ENCODE data around the gene SNED1.
"Not testable (repeated sequence)": the region's sequence is repeated elsewhere in the genome, so short reads cannot be mapped to it uniquely, and the experiment has no call there.

The SNED1 gene

DNA sequence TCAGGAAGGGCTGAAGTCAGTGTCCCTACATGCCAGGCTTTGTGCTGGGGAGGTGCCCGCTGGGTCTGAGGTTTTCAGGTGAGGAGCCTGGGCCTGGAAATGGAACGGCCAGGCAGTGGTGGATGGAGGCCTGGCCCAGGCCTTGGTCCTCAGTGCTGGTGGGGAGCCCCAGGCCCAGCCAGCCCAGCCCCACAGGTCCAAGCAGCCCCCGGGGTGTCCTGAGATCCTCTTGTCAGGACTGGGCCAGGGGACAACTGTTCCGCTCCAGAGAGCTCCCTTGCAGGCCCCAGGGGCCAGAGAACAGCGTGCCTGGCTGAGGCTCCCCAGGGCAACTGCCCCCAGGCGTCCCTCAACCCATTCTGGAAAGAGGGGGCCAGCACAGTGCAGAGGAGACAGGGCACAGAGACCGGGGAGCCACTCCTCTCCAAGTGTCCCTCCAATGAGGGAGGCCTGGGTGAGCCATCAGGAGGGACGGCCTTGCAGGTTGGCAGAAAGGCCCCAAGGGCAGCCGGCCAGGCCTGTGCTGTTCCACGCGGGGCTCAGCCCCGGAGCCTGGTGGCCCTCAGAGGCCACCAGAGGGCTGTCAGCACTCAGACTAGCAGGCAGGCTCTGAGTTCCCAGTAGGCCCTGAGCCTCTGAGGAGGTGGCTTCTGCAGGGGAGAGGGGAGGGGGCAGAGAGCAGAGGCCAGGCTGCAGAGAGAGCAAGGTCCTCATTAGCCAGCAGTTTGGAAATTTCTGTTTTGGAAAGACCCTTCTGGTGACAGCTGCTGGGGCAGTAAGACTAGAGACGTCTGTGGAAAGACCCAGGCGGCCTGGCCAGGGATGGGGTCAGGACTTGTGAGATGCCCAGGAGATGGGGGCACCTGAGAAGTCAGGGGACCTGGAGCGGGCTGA is 29.4 kb upstream of the SNED1 start:
- H3K36me3 ChIP-seq (ENCODE audit: control insufficient read depth, insufficient read depth, low read length) = no peaks in the 10 kb centered on the region
- H3K4me3 ChIP-seq (ENCODE audit: low read depth, low read length) = no peak overlapping the region
- no peaks in the 10 kb centered on the region for H3K27me3 ChIP-seq (ENCODE audit: control insufficient read depth, insufficient read depth, low read length)
- H3K9me3 ChIP-seq (ENCODE audit: control insufficient read depth, insufficient read depth, low read length) = no peaks in the 10 kb centered on the region
- H3K4me1 ChIP-seq (ENCODE audit: control insufficient read depth, insufficient read depth, low read length) = no peaks in the 10 kb centered on the region
- no peak overlapping the region for H3K9ac ChIP-seq (ENCODE audit: low read depth, low read length)

DNA sequence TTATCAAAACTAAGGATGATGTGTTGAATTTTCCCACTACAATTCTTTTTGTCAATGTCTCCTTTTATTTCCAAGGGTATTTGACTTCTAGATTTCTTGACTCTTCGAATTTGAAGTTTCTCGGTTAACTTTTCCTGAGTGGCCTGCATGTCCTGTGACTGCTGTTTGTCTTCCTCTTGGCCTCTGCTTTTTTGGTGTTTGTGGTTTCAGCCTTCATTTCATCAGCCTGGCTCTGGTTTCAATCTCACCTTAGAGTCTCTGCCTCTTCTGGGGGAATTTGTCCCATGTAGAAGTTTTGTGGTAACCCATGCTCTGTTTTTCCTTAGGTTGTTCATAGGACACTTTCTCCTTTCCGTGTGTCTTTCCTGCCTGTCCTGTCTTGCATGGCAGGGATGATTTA is 28.3 kb upstream of the SNED1 start:
- Histone ChIP-seq H3K27me3 (ENCODE audit: control insufficient read depth, insufficient read depth, low read length) (no peaks in the 10 kb centered on the region), H3K9ac (ENCODE audit: low read depth, low read length) (no peak overlapping the region), H3K4me3 (ENCODE audit: low read depth, low read length) (no peak overlapping the region), H3K36me3 (ENCODE audit: control insufficient read depth, insufficient read depth, low read length) (no peaks in the 10 kb centered on the region), H3K4me1 (ENCODE audit: control insufficient read depth, insufficient read depth, low read length) (no peaks in the 10 kb centered on the region), H3K9me3 (ENCODE audit: control insufficient read depth, insufficient read depth, low read length) (no peaks in the 10 kb centered on the region)

DNA sequence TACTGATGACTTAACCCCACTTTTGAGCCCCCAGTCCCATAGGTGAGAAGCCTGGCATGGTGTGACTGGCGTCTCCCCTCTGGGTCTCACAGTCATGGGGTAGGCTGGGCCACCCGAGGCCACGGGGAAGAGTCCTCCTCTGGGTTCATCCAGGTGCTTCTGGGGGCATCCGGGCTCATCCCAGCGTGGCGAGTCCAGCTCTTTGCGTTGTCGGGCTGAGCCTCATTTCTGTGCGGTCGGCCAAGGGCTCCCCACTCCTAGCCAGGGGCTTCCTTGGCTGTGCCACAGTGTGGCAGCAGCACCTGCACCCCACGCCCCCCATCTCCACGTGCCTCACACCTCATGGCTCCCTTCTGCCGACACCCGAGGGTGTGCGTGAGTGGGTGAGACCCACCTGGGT is 27.6 kb upstream of the SNED1 start:
- no peaks in the 10 kb centered on the region for H3K36me3 ChIP-seq (ENCODE audit: control insufficient read depth, insufficient read depth, low read length)
- H3K9ac ChIP-seq (ENCODE audit: low read depth, low read length) = no peak overlapping the region
- H3K27me3 ChIP-seq (ENCODE audit: control insufficient read depth, insufficient read depth, low read length) = no peaks in the 10 kb centered on the region
- no peaks in the 10 kb centered on the region for H3K9me3 ChIP-seq (ENCODE audit: control insufficient read depth, insufficient read depth, low read length)
- no peaks in the 10 kb centered on the region for H3K4me1 ChIP-seq (ENCODE audit: control insufficient read depth, insufficient read depth, low read length)
- H3K4me3 ChIP-seq (ENCODE audit: low read depth, low read length) = no peak overlapping the region

DNA sequence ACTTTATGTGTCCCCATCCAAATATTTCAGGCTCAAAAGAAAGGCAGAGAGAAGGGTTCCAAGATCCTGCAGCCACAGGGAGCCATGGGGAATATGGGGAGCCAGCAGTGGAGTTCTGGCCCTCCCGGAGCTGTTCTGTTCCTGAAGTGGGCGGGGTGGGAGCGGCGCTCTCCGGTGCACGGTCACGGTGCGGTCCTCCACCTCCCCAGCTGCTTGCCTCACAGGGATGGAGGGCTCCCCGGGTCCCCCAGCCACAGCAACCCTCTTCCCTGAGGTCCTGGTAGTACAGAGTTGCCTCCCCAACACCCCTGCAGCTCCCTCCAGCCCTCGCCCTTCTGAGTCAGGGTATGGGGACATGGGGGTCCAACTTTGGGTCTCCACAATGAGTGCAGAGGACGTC is 26.2 kb upstream of the SNED1 start:
- Histone ChIP-seq H3K36me3 (ENCODE audit: control insufficient read depth, insufficient read depth, low read length) (no peaks in the 10 kb centered on the region), H3K27me3 (ENCODE audit: control insufficient read depth, insufficient read depth, low read length) (no peaks in the 10 kb centered on the region), H3K4me3 (ENCODE audit: low read depth, low read length) (no peak overlapping the region), H3K9me3 (ENCODE audit: control insufficient read depth, insufficient read depth, low read length) (no peaks in the 10 kb centered on the region), H3K4me1 (ENCODE audit: control insufficient read depth, insufficient read depth, low read length) (no peaks in the 10 kb centered on the region), H3K9ac (ENCODE audit: low read depth, low read length) (no peak overlapping the region)

DNA sequence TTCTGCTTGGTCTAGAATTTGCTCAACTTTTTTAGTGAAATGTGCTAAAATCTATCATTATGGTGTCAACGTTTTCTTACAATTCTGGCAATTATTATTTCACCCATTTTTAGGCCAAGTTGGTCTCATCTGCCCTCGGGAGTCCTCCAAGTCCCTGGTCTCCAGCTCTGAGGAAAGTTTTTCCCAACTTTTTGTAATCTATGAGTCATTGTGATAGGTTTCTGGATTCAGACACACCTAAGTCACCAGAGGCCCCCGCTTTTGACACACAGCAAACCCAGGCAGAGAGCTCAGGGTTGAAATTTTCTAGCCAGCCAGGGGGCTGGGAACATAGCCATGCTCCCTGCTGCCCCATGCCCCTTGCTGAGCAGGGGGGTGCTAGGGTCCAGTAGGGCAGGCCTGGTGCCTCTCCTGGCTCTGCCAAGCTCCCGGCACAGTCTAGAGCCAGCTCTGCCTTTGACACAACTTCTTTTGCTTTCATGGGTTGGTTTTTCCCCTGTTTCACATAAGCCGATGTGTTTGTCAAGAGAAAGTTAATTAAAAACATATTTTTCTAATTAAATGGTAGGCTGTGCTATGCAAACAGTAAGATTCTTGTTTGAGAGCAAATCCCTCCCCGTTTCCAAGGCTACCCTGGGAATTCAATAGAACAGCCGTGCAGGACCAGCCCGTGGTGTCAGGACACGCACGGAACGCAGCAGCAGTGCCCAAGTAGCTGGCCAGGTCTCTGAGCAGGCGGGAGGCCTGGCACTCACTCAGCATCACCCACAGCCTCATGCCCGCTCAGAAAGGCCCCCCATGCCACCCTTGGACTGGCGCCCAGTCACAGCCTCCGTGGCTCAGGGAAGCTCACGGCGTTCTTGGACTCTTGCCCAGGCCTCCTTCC is 25.5 kb upstream of the SNED1 start:
- H3K9ac ChIP-seq (ENCODE audit: low read depth, low read length) = no peak overlapping the region

DNA sequence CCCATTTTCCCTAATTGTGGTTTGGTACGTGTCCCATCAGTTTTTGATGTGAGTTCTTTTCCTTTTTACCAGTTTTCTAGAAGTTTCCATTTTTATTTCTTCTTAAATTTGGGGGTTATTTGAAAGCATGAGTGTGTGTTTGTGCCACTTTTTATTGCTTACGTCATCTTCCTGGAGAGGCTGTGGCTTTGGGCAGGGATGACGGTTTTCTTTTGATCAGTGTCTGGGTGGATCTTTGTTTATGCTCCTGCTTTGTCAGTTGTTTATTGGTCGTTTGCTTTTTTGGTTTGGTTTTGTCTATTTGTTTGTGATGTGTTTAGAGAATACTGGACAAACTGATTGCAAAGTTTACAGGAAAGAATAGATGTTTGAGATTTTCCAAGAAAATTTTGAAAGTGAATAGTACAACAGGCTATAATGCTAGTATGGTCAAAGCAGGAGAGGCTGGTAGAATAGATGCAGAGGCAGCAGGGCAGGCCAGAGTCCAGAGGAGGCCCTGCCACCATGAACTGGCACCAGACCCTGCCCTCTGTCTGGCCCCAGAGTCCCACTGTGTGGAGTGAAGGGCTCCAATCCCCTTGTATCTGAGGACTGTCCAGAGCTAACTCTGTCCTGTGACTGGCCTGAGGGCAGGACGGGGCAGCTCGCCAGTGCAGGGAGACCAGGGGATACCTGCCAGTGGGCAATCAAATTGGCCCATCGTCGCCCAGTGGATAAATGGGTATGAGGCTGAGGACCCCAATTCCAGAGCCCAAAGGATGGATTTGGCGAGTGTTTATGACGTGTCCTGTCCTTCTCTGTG is 23.4 kb upstream of the SNED1 start:
- Histone ChIP-seq H3K9me3 (ENCODE audit: control insufficient read depth, insufficient read depth, low read length) (no peaks in the 10 kb centered on the region), H3K36me3 (ENCODE audit: control insufficient read depth, insufficient read depth, low read length) (no peaks in the 10 kb centered on the region), H3K4me1 (ENCODE audit: control insufficient read depth, insufficient read depth, low read length) (no peaks in the 10 kb centered on the region), H3K9ac (ENCODE audit: low read depth, low read length) (no peak overlapping the region), H3K27me3 (ENCODE audit: control insufficient read depth, insufficient read depth, low read length) (no peaks in the 10 kb centered on the region), H3K4me3 (ENCODE audit: low read depth, low read length) (no peak overlapping the region)

More for the DNA sequence above, 25.5 kb upstream of the SNED1 start:
- Histone ChIP-seq H3K4me3 (ENCODE audit: low read depth, low read length) (no peak overlapping the region), H3K36me3 (ENCODE audit: control insufficient read depth, insufficient read depth, low read length) (no peaks in the 10 kb centered on the region), H3K9me3 (ENCODE audit: control insufficient read depth, insufficient read depth, low read length) (no peaks in the 10 kb centered on the region), H3K27me3 (ENCODE audit: control insufficient read depth, insufficient read depth, low read length) (no peaks in the 10 kb centered on the region), H3K4me1 (ENCODE audit: control insufficient read depth, insufficient read depth, low read length) (no peaks in the 10 kb centered on the region)

DNA sequence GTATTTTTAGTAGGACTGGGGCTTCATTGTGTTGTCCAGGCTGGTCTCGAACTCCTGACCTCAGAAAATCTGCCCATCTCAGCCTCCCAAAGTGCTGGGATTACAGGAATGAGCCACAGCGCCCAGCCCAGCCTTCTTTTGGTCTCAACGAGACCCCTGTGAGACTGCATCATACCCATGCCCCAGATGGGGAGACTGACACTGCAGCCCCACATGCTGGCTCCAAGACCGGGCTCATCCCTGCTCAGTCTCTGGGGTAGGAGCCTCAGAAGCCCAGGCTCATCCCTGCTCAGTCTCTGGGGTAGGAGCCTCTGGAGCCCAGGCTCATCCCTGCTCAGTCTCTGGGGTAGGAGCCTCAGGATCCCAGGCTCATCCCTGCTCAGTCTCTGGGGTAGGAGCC is 22.5 kb upstream of the SNED1 start:
- not testable (repeated sequence) for H3K9me3 ChIP-seq (ENCODE audit: control insufficient read depth, insufficient read depth, low read length); H3K9ac ChIP-seq (ENCODE audit: low read depth, low read length); H3K36me3 ChIP-seq (ENCODE audit: control insufficient read depth, insufficient read depth, low read length); H3K4me3 ChIP-seq (ENCODE audit: low read depth, low read length); H3K4me1 ChIP-seq (ENCODE audit: control insufficient read depth, insufficient read depth, low read length); H3K27me3 ChIP-seq (ENCODE audit: control insufficient read depth, insufficient read depth, low read length)

DNA sequence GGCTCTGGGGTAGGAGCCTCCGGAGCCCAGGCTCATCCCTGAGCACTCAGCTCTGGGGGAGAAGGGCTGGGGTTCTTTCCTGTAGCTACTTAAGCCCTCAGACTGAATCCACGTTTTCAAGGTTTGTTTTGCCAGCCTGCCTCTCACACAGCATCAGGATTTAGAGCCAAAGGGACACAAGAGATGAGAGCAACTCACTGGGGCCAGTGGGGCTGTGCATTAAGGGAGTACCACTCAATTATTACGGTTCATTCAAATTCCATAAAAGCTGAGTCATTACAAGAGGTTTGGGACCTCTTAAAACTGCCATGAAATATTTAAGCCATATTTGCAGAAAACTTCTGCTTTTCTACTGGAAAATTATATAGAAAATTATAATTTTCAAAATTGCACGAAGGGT is 17.1 kb upstream of the SNED1 start:
- Histone ChIP-seq H3K4me1 (ENCODE audit: control insufficient read depth, insufficient read depth, low read length) (no peaks in the 10 kb centered on the region), H3K36me3 (ENCODE audit: control insufficient read depth, insufficient read depth, low read length) (no peaks in the 10 kb centered on the region), H3K4me3 (ENCODE audit: low read depth, low read length) (no peak overlapping the region), H3K9me3 (ENCODE audit: control insufficient read depth, insufficient read depth, low read length) (no peaks in the 10 kb centered on the region), H3K9ac (ENCODE audit: low read depth, low read length) (no peak overlapping the region), H3K27me3 (ENCODE audit: control insufficient read depth, insufficient read depth, low read length) (peaks cover 7% of the 10 kb centered on the region)

DNA sequence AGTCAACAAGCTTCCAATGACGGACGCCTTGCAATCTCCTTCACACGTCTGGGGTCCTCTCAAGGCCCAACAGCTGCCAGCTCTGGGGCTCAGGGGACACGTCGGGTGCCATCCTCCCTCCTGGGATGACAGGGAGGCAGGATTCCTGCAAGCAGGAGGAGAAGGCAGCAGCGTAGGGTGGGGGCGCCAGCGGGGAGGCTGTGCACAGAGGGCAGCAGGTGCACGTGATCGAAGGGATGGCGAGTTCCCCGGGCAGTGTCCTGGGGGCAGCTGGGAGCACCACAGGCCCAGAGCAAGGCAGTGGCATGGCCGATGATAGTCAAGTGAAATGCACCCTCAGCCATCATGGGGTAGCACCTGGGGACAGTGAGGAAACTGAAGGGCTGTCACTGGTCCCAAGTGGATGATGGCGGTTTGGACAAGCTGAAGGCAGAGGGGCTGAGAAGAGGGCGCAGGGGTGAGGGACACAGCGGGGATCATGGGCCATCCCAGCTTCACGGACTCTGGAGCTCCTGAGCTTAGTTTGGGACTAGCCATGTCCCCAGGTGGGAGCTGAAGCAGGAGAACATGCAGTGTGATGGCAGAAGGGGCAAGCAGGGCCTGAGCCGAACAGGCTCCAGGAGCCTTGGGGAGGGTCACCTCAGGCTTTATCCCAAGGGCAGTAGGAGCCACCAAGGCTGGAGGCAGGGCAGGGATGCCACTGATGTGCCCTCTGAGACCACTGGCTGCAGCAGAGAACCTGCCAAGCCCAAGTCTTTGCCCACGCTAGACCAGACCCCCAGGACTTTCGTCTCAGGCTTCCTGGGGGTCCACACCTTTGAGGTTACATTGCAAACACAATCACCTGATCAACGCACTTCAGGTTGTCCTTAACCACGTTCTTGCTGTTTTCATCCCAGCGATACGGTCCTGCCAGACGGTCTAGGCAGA is 16.3 kb upstream of the SNED1 start:
- H3K4me1 ChIP-seq (ENCODE audit: control insufficient read depth, insufficient read depth, low read length) = no peaks in the 10 kb centered on the region
- no peaks in the 10 kb centered on the region for H3K36me3 ChIP-seq (ENCODE audit: control insufficient read depth, insufficient read depth, low read length)
- no peak overlapping the region for H3K9ac ChIP-seq (ENCODE audit: low read depth, low read length)
- no peak overlapping the region for H3K4me3 ChIP-seq (ENCODE audit: low read depth, low read length)
- H3K9me3 ChIP-seq (ENCODE audit: control insufficient read depth, insufficient read depth, low read length) = no peaks in the 10 kb centered on the region
- peaks cover 7% of the 10 kb centered on the region for H3K27me3 ChIP-seq (ENCODE audit: control insufficient read depth, insufficient read depth, low read length)

DNA sequence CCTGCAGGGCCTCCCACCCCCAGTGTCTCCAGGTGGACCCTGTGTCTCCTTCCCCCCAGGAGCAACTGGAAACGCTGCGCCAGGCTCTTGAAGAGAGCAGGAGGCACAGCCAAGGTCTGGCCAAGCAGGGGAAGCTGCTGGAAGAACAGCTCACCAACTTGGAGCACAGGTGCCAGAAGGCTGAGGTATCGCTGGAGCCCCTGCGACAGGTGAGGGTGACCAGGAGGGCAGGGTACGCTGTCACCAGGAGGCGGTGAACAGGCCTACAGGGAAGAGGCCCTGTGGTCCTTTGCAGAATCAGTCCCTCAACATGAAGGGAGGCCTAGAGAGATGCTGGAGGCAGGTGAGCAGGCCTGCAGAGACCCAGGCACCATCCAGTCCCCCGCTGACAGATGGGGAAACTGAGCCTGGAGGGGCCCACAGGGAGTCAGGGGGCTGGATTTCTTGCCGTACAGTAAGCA is 15.6 kb upstream of the SNED1 start:
- no peak overlapping the region for H3K4me3 ChIP-seq (ENCODE audit: low read depth, low read length)
- no peak overlapping the region for H3K9ac ChIP-seq (ENCODE audit: low read depth, low read length)
- H3K4me1 ChIP-seq (ENCODE audit: control insufficient read depth, insufficient read depth, low read length) = no peaks in the 10 kb centered on the region
- H3K27me3 ChIP-seq (ENCODE audit: control insufficient read depth, insufficient read depth, low read length) = peaks cover 7% of the 10 kb centered on the region
- no peaks in the 10 kb centered on the region for H3K36me3 ChIP-seq (ENCODE audit: control insufficient read depth, insufficient read depth, low read length)
- no peaks in the 10 kb centered on the region for H3K9me3 ChIP-seq (ENCODE audit: control insufficient read depth, insufficient read depth, low read length)
